CD4-positive, alpha-beta T cell treated with Interleukin-6 for 4 hours (primary cell): Measurements from ENCODE around the gene SRGAP2B.
"Not testable (repeated sequence)": the region's sequence is repeated elsewhere in the genome, so short reads cannot be mapped to it uniquely, and the experiment has no call there.

ENCODE experiments used
- DNase-seq: peaks from one replicate; pipeline ENCODE4 v3.0.0-alpha.2; 2020; ENCODE audit warnings: mixed read lengths

SRGAP2B gene

DNA sequence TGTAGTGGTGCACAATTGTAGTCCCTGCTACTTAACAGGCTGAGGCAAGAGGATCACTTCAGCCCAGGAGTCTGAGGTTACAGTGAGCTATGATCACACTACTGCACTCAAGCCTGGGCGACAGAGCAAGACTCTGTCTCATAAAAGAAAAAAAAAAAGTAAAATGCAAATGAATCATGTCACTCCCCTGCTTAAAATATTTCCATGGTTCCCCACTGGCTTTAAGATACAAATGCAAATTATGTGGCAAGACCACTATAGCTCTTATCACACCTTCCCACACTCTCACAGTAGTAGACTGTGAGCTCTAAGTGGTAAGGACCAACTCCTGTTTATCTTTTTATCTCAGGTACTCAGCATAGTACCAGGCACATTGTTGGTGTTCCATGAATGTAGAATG lies 53.6 kb downstream of the SRGAP2B start:
- not testable (repeated sequence) for DNase-seq

DNA sequence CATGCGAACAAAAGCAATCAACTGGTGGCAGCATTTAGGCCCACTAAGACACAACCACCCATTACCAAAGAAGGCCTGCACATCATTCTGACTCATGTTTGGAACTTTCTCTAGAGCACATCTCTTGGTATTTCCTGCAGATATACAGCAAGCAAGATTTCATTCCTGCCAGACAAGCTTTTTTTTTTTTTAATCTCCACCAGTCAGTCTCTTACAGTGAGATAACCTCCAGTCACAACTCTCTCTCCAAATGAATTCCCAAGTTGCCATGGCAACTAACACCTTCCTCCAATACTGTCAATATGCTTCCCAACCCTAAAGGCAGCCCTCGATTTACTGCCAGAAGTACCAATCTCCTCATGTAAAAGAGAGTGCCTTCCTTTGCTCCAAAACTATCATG lies 59.1 kb downstream of the SRGAP2B start:
- DNase-seq: not testable (repeated sequence)

GRCh38 chr1:145033523-145033922 lies 61.6 kb downstream of the SRGAP2B start:
- DNase-seq: not testable (repeated sequence)

DNA sequence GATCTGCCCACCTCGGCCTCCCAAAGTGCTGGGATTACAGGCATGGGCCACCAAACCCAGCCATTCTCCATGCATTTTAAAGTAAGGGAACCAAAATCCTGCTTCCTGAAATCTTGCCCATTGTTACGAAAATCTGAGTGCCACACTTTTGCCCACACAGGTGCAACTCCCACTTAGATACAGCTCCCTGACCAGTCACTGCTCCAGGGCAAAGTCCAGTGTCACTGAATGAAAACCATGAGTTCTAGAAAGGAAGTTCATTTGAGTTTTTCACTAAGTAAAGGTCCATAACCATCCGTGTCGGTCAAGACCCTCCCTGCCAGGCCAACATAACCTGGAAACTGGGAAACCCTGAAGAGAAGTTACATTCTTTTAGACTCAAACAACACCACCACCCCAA lies 67.9 kb downstream of the SRGAP2B start:
- DNase-seq: not testable (repeated sequence)

DNA sequence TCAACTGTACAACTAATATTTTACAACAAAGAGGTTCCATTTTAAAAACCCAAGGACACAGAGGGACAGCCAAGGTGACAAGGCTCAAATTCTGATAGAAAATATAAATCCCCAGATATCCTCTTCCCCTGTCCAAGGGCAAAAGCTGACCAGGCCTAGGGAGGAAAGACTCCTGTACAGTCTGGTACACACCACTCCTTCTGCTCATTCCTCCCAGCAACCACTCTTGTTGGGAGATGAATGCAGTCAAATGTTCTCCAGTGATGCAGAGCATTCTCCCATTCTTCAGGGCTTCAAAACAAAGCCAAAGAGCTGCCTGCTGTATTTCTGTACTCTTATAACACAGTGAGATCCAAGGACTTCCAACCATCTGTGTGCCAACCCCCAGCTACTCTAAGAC lies 69.8 kb downstream of the SRGAP2B start:
- not testable (repeated sequence) for DNase-seq

DNA sequence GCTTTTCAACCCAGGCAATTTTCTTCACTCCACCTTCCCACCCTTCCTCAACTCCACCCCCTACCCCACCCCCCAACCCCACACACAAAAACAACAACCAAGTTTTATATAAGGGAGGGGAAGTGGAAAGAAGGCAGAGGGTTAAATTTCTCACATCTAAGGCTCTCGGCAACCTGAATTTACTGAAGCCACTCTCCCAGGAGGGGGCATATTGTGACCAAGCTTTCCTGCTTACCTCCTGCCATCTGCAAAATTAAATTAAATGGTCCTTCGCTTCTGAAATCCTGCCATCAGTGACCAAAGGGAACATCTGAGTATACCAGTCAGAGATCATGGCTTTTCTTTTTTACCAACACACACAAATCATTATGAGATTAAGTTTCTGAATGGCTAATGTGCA lies 72.9 kb downstream of the SRGAP2B start:
- not testable (repeated sequence) for DNase-seq

DNA sequence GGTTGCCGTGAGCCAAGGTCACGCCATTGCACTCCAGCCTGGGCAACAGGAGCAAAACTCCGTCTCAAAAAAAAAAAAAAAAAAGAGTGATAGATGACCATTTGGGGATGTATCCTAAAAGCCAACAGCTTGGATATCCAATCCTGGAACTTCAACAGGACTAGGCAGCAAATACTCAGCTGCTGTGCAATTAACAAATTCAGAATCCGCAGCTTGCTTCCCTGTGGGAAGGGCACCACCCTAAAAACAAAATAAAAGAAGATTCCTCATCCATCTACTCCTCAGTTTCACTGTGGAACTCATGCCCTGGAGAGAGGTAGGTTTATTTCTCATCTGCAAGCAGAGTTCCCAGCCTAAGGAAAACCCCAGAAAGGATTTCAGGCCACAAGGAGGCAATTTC lies 73.4 kb downstream of the SRGAP2B start:
- not testable (repeated sequence) for DNase-seq

DNA sequence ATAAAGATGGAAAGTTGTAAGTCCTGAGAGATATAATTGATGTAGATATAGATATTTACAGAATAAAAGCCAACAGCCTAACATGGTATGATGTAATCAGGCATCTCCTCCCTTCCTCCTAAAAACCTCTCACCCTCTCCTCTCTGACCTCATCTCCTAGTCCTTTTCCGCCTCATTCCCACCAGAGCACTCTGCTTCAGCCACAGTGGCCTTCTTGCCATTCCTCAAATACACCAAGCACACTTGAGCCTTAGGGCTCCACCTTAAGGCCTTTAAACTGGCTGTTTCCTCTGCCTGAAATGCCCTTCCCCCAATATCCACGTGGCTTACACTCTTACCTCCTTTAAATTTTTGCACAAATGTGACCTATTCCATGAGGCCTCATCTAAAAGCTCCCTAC lies 75.4 kb downstream of the SRGAP2B start:
- DNase-seq: not testable (repeated sequence)

- not testable (repeated sequence) for DNase-seq
These were observed 77.4 kb downstream of the SRGAP2B start for GRCh38 chr1:145017725-145018124.

- not testable (repeated sequence) for DNase-seq
These were observed 78.7 kb downstream of the SRGAP2B start for GRCh38 chr1:145016492-145016862.

GRCh38 chr1:145015744-145016491 lies 79.2 kb downstream of the SRGAP2B start:
- DNase-seq: not testable (repeated sequence)

DNA sequence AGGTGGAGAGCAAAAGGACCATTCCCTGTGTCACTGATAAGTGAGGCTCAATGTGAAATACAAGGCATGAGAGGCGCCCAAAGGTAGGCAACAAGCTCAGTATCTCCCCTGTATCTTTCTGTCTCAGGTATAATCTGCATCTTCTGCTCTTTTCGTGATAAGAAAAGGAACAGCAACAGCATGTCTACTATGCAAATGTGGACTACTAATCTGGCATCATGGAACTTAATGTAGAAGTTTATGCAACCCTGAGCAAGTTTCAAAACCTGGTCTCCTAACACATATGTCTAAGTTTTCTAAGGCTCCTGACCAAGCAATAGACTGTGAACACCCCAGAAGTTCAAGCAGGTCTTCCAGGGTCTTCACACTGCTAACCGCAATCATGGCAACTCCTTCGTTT lies 81.8 kb downstream of the SRGAP2B start:
- DNase-seq: not testable (repeated sequence)

GRCh38 chr1:145011811-145012210 lies 83.3 kb downstream of the SRGAP2B start:
- not testable (repeated sequence) for DNase-seq

DNA sequence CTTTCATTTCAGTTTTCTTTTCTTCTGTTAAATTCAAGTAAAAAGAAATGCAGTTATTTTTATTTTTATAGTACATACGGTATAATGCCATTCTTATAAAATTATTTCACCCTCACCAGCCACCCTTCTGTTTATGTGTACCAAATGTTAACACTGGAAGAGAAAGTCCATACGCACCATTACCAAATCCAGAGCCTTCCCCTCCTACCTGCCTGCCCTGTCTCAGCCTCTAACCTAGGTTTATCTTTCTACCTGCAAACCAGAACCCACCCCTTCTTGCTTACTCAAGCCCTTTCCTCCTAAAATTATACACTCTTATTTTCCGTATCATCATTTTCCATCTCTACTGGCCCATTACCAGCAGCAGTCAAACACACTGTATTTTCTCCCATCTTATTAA lies 84.5 kb downstream of the SRGAP2B start:
- DNase-seq: not testable (repeated sequence)

DNA sequence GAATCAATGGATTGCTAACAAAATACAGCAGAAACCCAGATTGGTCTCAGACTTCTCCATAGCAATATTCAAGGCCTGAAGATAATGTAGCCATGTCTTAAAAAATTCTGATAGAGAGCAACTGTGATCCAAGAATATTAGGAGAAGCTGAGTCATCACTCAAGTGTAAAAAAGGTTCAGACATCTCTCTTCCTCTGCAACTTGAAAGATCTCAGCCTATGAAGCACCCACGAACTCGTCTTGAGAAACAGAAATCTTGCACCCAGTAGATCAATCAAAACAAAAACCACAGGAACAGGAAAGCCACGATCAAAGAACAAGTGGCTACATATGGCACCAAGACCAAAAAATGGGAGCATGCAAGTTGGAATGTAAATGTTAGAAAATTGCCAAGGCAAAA lies 85.2 kb downstream of the SRGAP2B start:
- not testable (repeated sequence) for DNase-seq

- DNase-seq: not testable (repeated sequence)
These were observed 86.7 kb downstream of the SRGAP2B start for GRCh38 chr1:145008388-145008787.

DNA sequence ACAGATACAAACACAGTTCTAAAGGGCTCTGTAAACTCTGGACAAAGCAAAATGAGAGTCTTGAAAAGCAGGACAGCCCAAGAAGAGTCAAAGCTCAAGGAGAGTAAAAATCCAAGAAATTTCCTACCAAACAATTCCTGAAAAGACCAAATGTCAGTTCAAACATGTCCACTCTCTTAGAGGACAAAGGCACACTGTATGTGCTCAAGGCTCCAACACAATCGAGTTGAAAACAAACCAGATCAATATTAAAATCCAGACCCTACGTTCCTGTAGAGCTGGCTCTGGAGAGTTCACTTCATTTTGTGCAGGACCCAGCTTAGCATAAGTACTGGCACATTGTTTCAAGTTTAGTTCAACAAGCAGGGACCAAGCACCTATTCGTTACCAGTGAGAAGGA lies 90.0 kb downstream of the SRGAP2B start:
- DNase-seq: not testable (repeated sequence)

- not testable (repeated sequence) for DNase-seq
These were observed 93.7 kb downstream of the SRGAP2B start for GRCh38 chr1:145001381-145001780.

DNA sequence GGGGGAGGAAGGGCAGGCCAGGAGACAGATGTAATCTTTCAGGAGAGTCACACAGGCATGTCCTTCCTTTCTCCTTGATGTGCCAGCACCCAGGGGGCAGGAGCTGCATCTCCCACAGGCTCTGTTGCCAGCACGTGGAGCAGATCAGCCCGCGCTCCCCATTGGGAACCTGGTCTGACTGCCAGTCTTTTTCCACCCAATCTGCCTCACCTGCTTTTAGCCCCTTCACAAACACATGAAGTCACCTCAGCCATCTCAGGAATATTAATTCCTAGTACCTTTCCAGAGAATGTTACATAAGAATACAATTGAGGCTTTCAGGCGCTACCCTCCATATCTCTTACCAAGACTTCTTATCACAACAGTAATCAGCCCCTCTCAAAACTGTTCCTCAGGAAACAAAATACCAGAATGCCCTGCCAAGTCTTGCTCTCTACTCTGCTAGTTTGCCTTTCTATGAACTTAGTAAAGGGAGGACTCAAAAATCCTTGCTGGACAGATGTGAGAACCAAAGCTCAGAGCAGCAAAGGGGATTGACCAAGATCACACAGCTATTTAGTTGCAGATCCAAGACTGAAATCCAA lies 94.3 kb downstream of the SRGAP2B start:
- not testable (repeated sequence) for DNase-seq

- DNase-seq: not testable (repeated sequence)
These were observed 94.9 kb downstream of the SRGAP2B start for GRCh38 chr1:145000074-145000742.

- DNase-seq: not testable (repeated sequence)
These were observed 96.2 kb downstream of the SRGAP2B start for GRCh38 chr1:144998981-144999273.

- not testable (repeated sequence) for DNase-seq
These were observed 96.8 kb downstream of the SRGAP2B start for GRCh38 chr1:144998134-144998980.

- not testable (repeated sequence) for DNase-seq
These were observed 99.2 kb downstream of the SRGAP2B start for GRCh38 chr1:144995833-144996410.
